SK-N-SH (cell line): ENCODE measurements around the gene SH3GL2.

Experiments used
- CHD2 ChIP-seq: fragments of 150-350 bp; IDR thresholded peaks from 2 replicates; pipeline ENCODE4 v1.6.1; 2018; ENCODE audit warnings: low read length; ENCODE audit not compliant: partially characterized antibody
- EP300 ChIP-seq, 2 experiments: IDR thresholded peaks; 2 replicates each; pipeline versions ENCODE4 v1.4.0 to v1.6.1; 2012; ENCODE audit warnings: borderline replicate concordance in 1 of 2, low read depth in 1 of 2, low read length in 1 of 2
- EZH2phosphoT487 ChIP-seq: fragments of 200-600 bp; sonication (generic); IDR thresholded peaks from 2 replicates; pipeline ENCODE4 v1.6.1; 2017; ENCODE audit warnings: low read depth, mixed run types, mild to moderate bottlenecking, antibody characterized with exemption, moderate library complexity, borderline replicate concordance
- MAX ChIP-seq: IDR thresholded peaks from 2 replicates; pipeline ENCODE4 v1.4.0; 2012; ENCODE audit warnings: low read depth
- PBX3 ChIP-seq: IDR thresholded peaks from 2 replicates; pipeline ENCODE4; 2012
- POLR2AphosphoS5 ChIP-seq: IDR thresholded peaks from 2 replicates; pipeline ENCODE4 v1.6.1; 2012; ENCODE audit warnings: low read depth, low read length
- RFX5 ChIP-seq: IDR thresholded peaks from 2 replicates; pipeline ENCODE4 v1.6.1; 2012; ENCODE audit warnings: mild to moderate bottlenecking, improper control_type of control experiment, low read length
- SIN3A ChIP-seq: IDR thresholded peaks from 2 replicates; pipeline ENCODE4 v1.6.1; 2012; ENCODE audit warnings: low read depth, mild to moderate bottlenecking, low read length, moderate library complexity, borderline replicate concordance
- TAF1 ChIP-seq: IDR thresholded peaks from 2 replicates; pipeline ENCODE4 v1.6.1; 2012; ENCODE audit warnings: low read depth, mild to moderate bottlenecking, low read length, moderate library complexity, borderline replicate concordance
- TEAD4 ChIP-seq: IDR thresholded peaks from 2 replicates; pipeline ENCODE4 v1.4.0; 2012; ENCODE audit warnings: mild to moderate bottlenecking, borderline replicate concordance; ENCODE audit not compliant: insufficient read depth
- TF ChIP-seq, protein P1 (sequence below): fragments of 200-600 bp; sonication (generic); IDR thresholded peaks from 2 replicates; pipeline ENCODE4 v1.6.1; 2017; ENCODE audit warnings: antibody characterized with exemption, mild to moderate bottlenecking, moderate library complexity
- TF ChIP-seq, protein P2 (sequence below): fragments of 150-350 bp; IDR thresholded peaks from 2 replicates; pipeline ENCODE4 v1.6.1; 2017; ENCODE audit warnings: antibody characterized with exemption, low read length, low read depth, borderline replicate concordance

GRCh38 chr9:17622749-17623148 lies 43.9 kb downstream of the SH3GL2 start:
- TF ChIP-seq, protein P1, sequence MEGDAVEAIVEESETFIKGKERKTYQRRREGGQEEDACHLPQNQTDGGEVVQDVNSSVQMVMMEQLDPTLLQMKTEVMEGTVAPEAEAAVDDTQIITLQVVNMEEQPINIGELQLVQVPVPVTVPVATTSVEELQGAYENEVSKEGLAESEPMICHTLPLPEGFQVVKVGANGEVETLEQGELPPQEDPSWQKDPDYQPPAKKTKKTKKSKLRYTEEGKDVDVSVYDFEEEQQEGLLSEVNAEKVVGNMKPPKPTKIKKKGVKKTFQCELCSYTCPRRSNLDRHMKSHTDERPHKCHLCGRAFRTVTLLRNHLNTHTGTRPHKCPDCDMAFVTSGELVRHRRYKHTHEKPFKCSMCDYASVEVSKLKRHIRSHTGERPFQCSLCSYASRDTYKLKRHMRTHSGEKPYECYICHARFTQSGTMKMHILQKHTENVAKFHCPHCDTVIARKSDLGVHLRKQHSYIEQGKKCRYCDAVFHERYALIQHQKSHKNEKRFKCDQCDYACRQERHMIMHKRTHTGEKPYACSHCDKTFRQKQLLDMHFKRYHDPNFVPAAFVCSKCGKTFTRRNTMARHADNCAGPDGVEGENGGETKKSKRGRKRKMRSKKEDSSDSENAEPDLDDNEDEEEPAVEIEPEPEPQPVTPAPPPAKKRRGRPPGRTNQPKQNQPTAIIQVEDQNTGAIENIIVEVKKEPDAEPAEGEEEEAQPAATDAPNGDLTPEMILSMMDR, result no peak
- no peak for TF ChIP-seq POLR2AphosphoS5
- no peak for TF ChIP-seq TEAD4
- TF ChIP-seq, protein P2, sequence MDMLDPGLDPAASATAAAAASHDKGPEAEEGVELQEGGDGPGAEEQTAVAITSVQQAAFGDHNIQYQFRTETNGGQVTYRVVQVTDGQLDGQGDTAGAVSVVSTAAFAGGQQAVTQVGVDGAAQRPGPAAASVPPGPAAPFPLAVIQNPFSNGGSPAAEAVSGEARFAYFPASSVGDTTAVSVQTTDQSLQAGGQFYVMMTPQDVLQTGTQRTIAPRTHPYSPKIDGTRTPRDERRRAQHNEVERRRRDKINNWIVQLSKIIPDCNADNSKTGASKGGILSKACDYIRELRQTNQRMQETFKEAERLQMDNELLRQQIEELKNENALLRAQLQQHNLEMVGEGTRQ, result no peak
- no peak for TF ChIP-seq TAF1
- no peak for TF ChIP-seq EP300 (IDR thresholded peaks at IDR 0.05; ENCODE audit: borderline replicate concordance in 1 of 2, low read depth in 1 of 2, low read length in 1 of 2)
- TF ChIP-seq PBX3, result no peak
- TF ChIP-seq CHD2, result no peak
- TF ChIP-seq EZH2phosphoT487, result no peak
- TF ChIP-seq RFX5, result no peak
- no peak for TF ChIP-seq MAX
- no peak for TF ChIP-seq SIN3A
